PC-3 (cell line): Measurements from ENCODE around the gene DHRS4L2. TPM values are rescaled to one million over a fixed set of nuclear protein-coding genes. Genes with fewer than 3 reads are reported as not detected.
"Not testable (repeated sequence)": the region's sequence is repeated elsewhere in the genome, so short reads cannot be mapped to it uniquely, and the experiment has no call there.

Experiments
- ATAC-seq: fragments of 200-7000 bp; cut with Tn5 transposase; 2 replicates; pipeline ENCODE4 v1.9.1; 2020; ENCODE audit warnings: mild to moderate bottlenecking, moderate library complexity
- BruUV-seq: library from RNA; stranded (reverse); fragments of 400-500 nt; replicated peaks from 2 replicates; lab custom pipeline; 2021; lab: Mats Ljungman, UMichigan
- CTCF ChIA-PET: fragments of 300-600 bp; sonication (Branson Sonifier 250); formaldehyde crosslinking; loops from one replicate; lab custom pipeline; 2022; ENCODE audit warnings: antibody characterized with exemption; lab: Charles Lee
- POLR2A ChIA-PET: fragments of 300-600 bp; sonication (Branson Sonifier 250); formaldehyde crosslinking; loops from one replicate; lab custom pipeline; 2022; ENCODE audit warnings: antibody characterized with exemption; ENCODE audit not compliant: unreplicated experiment; lab: Charles Lee
- DNase-seq: peaks from one replicate; pipeline ENCODE4 v3.0.0-alpha.2; 2015
- H2AFZ ChIP-seq: fragments of 300-600 bp; sonication (generic); 2 replicates; pipeline ENCODE4 v1.6.0; 2016; ENCODE audit warnings: antibody characterized with exemption, low read length
- H3F3A ChIP-seq: fragments of 300-600 bp; sonication (generic); one replicate; pipeline ENCODE4 v1.6.0; 2017; ENCODE audit warnings: antibody characterized with exemption, low read length, control low read depth, mild to moderate bottlenecking; ENCODE audit not compliant: unreplicated experiment
- H3K27ac ChIP-seq: fragments of 300-600 bp; sonication (generic); 2 replicates; pipeline ENCODE4 v1.5.1; 2016; ENCODE audit warnings: mild to moderate bottlenecking, low read length
- H3K27me3 ChIP-seq: fragments of 300-600 bp; sonication (generic); 2 replicates; pipeline ENCODE4 v1.6.1; 2016; ENCODE audit warnings: low read length, mixed read lengths
- H3K36me3 ChIP-seq: fragments of 300-600 bp; sonication (generic); 2 replicates; pipeline ENCODE4 v1.6.1; 2016; ENCODE audit warnings: low read depth, mixed run types, low read length, mixed read lengths
- H3K4me1 ChIP-seq: fragments of 300-600 bp; sonication (generic); 2 replicates; pipeline ENCODE4 v1.5.1; 2016; ENCODE audit warnings: low read length; ENCODE audit not compliant: insufficient read depth
- H3K4me2 ChIP-seq: fragments of 300-600 bp; sonication (generic); 2 replicates; pipeline ENCODE4 v1.6.0; 2016; ENCODE audit warnings: low read length
- H3K4me3 ChIP-seq: fragments of 300-600 bp; sonication (generic); 2 replicates; pipeline ENCODE4 v1.5.1; 2016; ENCODE audit warnings: mild to moderate bottlenecking, low read length, mixed read lengths
- H3K79me2 ChIP-seq: fragments of 300-600 bp; sonication (generic); 2 replicates; pipeline ENCODE4 v1.6.1; 2017; ENCODE audit warnings: low read length, mixed read lengths
- H3K9ac ChIP-seq: fragments of 300-600 bp; sonication (generic); 2 replicates; pipeline ENCODE4 v1.6.0; 2016; ENCODE audit warnings: mild to moderate bottlenecking, low read length
- H3K9me2 ChIP-seq: fragments of 300-600 bp; sonication (generic); replicated peaks from 2 replicates; pipeline ENCODE4 v1.6.1; 2016; ENCODE audit warnings: mixed run types, low read length, mixed read lengths
- H3K9me3 ChIP-seq: fragments of 300-600 bp; sonication (generic); 2 replicates; pipeline ENCODE4 v1.6.1; 2016; ENCODE audit warnings: low read length, mixed read lengths
- H4K20me1 ChIP-seq: fragments of 300-600 bp; sonication (generic); 2 replicates; pipeline ENCODE4 v1.6.1; 2016; ENCODE audit warnings: low read length, mixed read lengths
- intact Hi-C: fragments of 100-400 bp; cut with micrococcal nuclease; formaldehyde crosslinking; loops from 2 replicates; pipeline ENCODE4 v1.9.0; 2023
- total RNA-seq: library from RNA; depleted of rRNA; stranded (reverse); fragments of >200 nt; gene quantifications from 2 replicates; pipeline ENCODE4 v1.2.3, GENCODE V29; 2014

Gene DHRS4L2
- total RNA-seq, 1 experiment from 2014 or later: 16.5 TPM

DNA sequence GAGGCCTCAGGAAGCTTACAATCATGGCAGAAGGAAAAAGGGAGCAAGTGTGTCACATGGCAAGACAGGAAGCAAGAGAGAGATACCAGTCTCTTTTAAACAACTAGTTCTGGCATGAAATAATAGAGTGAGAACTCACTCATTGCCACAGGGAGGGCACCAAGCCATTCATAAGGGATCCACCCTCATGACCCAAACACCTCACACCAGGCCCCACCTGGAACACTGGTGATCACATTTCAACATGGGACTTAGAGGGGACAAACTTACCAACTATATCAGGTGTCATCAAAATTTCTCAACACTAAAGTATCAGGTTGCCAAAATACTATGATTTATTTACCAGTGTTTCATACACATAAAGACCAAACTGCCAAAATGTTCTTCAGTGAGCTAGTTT lies 7.3 kb downstream of the DHRS4L2 start:
- DNase-seq, H3K4me3 ChIP-seq, H3K27ac ChIP-seq, H3K9me2 ChIP-seq, H3K36me3 ChIP-seq, H4K20me1 ChIP-seq, H3K4me1 ChIP-seq, H3K4me2 ChIP-seq, CTCF ChIA-PET, intact Hi-C loops, POLR2A ChIA-PET, H2AFZ ChIP-seq, ATAC-seq, H3F3A ChIP-seq, H3K9ac ChIP-seq, H3K79me2 ChIP-seq, H3K27me3 ChIP-seq, BruUV-seq, H3K9me3 ChIP-seq: not testable (repeated sequence)

DNA sequence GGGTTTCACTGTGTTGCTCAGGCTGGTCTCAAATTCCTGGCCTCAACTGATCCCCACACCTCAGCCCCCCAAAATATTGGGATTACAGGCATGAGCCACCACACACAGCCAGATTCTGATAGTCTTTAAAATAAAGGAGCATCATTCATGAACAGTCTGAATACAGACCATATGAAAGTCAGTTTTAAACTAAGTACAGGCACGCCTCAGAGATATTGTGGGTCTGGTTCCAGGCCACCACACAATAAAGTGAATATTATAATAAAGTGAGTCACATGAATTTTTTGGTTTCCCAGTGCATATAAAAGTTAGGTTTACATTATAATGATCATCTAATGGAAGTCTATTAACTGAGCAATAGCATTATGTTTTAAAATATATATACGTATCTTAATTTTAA lies 8.1 kb downstream of the DHRS4L2 start:
- H2AFZ ChIP-seq, H3K36me3 ChIP-seq, BruUV-seq, H3K9ac ChIP-seq, H3K4me3 ChIP-seq, CTCF ChIA-PET, ATAC-seq, H3K27ac ChIP-seq, H3K79me2 ChIP-seq, H4K20me1 ChIP-seq, H3K4me1 ChIP-seq, H3F3A ChIP-seq, H3K9me2 ChIP-seq, DNase-seq, POLR2A ChIA-PET, H3K9me3 ChIP-seq, H3K27me3 ChIP-seq, intact Hi-C loops, H3K4me2 ChIP-seq: not testable (repeated sequence)

DNA sequence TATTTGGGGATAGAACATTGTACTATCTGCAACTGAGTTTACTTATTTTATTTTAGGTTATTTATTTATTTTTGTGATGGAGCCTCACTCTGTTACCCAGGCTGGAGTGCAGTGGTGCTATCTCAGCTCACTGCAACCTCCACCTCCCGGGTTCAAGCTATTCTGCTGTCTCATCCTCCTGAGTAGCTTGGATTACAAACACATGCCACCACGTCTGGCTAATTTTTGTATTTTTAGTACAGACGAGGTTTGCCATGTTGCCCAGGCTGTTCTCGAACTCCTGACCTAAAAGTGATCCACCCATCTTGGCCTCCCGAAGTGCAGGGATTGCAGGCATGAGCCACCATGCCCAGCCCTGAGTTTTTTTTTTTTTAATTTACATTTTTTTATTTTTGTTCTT lies 10.9 kb downstream of the DHRS4L2 start:
- intact Hi-C loops, H3F3A ChIP-seq, H3K79me2 ChIP-seq, H3K4me3 ChIP-seq, H3K27me3 ChIP-seq, H3K9ac ChIP-seq, DNase-seq, BruUV-seq, H4K20me1 ChIP-seq, H3K4me1 ChIP-seq, CTCF ChIA-PET, H3K27ac ChIP-seq, H3K4me2 ChIP-seq, POLR2A ChIA-PET, H3K36me3 ChIP-seq, H3K9me3 ChIP-seq, H2AFZ ChIP-seq, H3K9me2 ChIP-seq, ATAC-seq: not testable (repeated sequence)

DNA sequence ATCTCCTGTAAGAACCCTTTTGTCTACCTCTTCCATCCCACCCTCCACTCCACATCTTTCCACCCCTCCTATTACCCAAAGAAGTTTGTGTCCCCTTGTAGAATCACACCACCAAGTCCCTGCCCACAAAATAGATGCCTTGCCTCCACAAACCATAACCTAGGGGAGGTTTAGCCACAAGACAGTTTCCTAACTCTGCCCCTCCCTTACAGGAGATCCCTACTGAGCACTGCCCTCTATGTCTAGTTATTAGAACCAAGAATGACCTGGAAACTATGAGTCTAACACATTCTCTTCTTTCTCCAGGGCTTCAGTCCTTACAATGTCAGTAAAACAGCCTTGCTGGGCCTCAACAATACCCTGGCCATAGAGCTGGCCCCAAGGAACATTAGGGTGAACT lies 12.3 kb downstream of the DHRS4L2 start:
- H3K9me2 ChIP-seq, H4K20me1 ChIP-seq, H3K4me3 ChIP-seq, H3K79me2 ChIP-seq, BruUV-seq, H3K4me2 ChIP-seq, H3K27me3 ChIP-seq, H3F3A ChIP-seq, DNase-seq, ATAC-seq, H3K4me1 ChIP-seq, H3K27ac ChIP-seq, intact Hi-C loops, H3K9me3 ChIP-seq, CTCF ChIA-PET, POLR2A ChIA-PET, H3K9ac ChIP-seq, H2AFZ ChIP-seq, H3K36me3 ChIP-seq: not testable (repeated sequence)

DNA sequence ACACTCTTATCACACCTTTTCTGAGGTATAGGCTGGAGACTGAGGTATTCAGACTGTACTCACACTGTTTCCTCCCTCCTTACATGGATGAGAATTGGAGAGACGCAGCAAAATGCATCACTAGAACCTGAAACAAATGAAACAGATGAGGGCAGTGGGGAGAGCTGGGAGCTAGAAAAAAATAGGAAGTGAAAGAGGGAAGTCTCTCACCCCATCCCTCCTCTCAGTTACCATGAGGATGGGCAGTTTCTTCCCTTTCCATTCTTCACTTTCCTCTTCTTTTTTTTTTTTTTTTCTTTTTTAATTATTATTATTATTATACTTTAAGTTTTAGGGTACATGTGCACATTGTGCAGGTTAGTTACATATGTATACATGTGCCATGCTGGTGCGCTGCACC lies 12.9 kb downstream of the DHRS4L2 start:
- intact Hi-C loops, H4K20me1 ChIP-seq, H3K9me2 ChIP-seq, H3F3A ChIP-seq, BruUV-seq, H3K27ac ChIP-seq, H3K4me1 ChIP-seq, H3K27me3 ChIP-seq, DNase-seq, CTCF ChIA-PET, H3K9ac ChIP-seq, H3K79me2 ChIP-seq, H3K36me3 ChIP-seq, H3K4me3 ChIP-seq, H2AFZ ChIP-seq, H3K4me2 ChIP-seq, H3K9me3 ChIP-seq, POLR2A ChIA-PET, ATAC-seq: not testable (repeated sequence)

DNA sequence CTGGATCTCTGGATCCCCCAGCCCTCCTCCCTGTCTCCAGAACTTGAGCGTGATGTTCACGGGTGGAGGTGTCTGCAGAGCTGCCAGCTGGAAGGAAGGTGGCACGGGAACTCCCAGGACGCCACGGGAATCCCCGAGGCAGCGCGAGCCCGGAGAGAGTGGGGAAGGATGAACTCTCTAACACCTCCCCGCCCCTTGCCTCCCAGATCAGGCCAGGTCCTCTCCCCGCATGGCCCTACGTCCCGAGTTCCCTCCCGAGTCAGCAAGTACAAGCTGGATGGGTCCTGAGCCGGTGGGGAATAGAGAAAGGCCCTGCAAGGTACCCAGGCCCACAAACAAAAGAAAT lies 17.7 kb downstream of the DHRS4L2 start:
- H4K20me1 ChIP-seq, H3F3A ChIP-seq, H3K9me3 ChIP-seq, H3K4me1 ChIP-seq, H3K9me2 ChIP-seq, H3K27me3 ChIP-seq, CTCF ChIA-PET, POLR2A ChIA-PET, H3K36me3 ChIP-seq, intact Hi-C loops, H3K79me2 ChIP-seq, H3K27ac ChIP-seq, DNase-seq: not testable (repeated sequence)
- peak overlapping the region; percentile 70 for H3K4me3 ChIP-seq
- peak; percentile 45 for ATAC-seq
- peak overlapping the region; percentile 86 for H3K4me2 ChIP-seq
- H3K9ac ChIP-seq: peak overlapping the region; percentile 62; the same call in 1 of the 2 replicates
- TSS peak; percentile 76 for BruUV-seq
- H2AFZ ChIP-seq: peak overlapping the region; percentile 82
